Peyer's patch (tissue), 4 donors: Measurements from ENCODE around the gene TAF1B. TPM values are rescaled to one million over a fixed set of nuclear protein-coding genes. Genes with fewer than 3 reads are reported as not detected.

ENCODE experiments used
- DNase-seq, 3 donors: peaks; one replicate each; pipeline ENCODE4 v3.0.0-alpha.2; 2017 to 2019
- H3K27ac ChIP-seq, 4 donors: fragments of 200-600 bp; sonication (generic); one replicate each; pipeline ENCODE4 v1.5.1; 2016 to 2019
- H3K27me3 ChIP-seq, 2 donors: fragments of 200-600 bp; sonication (generic); one replicate each; pipeline ENCODE4 v1.5.1; 2019
- H3K36me3 ChIP-seq, 3 donors: fragments of 200-600 bp; sonication (generic); one replicate each; pipeline ENCODE4 v1.5.1; 2016 to 2019
- H3K4me1 ChIP-seq, 4 donors: fragments of 200-600 bp; sonication (generic); one replicate each; pipeline ENCODE4 v1.5.1; 2016 to 2019
- H3K4me3 ChIP-seq, 4 donors: fragments of 200-600 bp; sonication (generic); 1 replicate in 3 of 4; 2 replicates in 1 of 4; pipeline ENCODE4 v1.5.1; 2016 to 2019; ENCODE audit warnings: mild to moderate bottlenecking in 1 of 4
- H3K9me3 ChIP-seq, 4 donors: fragments of 200-600 bp; sonication (generic); one replicate each; pipeline ENCODE4 v1.5.1; 2016 to 2019; ENCODE audit warnings: mild to moderate bottlenecking in 1 of 4
- POLR2A ChIP-seq, 2 donors: fragments of 450-650 bp; IDR thresholded peaks; one replicate each; pipeline ENCODE4 v1.5.1; 2017; ENCODE audit warnings: antibody characterized with exemption in 2 of 2, mild to moderate bottlenecking in 2 of 2, moderate library complexity in 2 of 2
- total RNA-seq, 4 donors: library from RNA; depleted of rRNA; stranded (reverse); fragments of >200 nt; gene quantifications; one replicate each; pipeline ENCODE4 v1.1.0, GENCODE V29; 2016
- TF ChIP-seq, protein P1 (sequence below), 6 experiments: fragments of 450-650 bp in 4 of 6; fragments of 200-600 bp in 2 of 6; sonication (generic) in 1 of 6; IDR thresholded peaks; one replicate each; pipeline ENCODE4 v1.5.1; 2017 to 2019; ENCODE audit warnings: antibody characterized with exemption in 6 of 6, mild to moderate bottlenecking in 3 of 6, moderate library complexity in 1 of 6

The TAF1B gene
- total RNA-seq, 4 donors from 2014 or later, result 8.6 to 33.0 (median 12.5) TPM

- Histone ChIP-seq H3K9me3 (no peaks in the 10 kb centered on the region), H3K4me1 (no peaks in the 10 kb centered on the region), H3K27me3 (no peaks in the 10 kb centered on the region), H3K27ac (no peak overlapping the region), H3K4me3 (no peak overlapping the region), H3K36me3 (no peaks in the 10 kb centered on the region)
- TF ChIP-seq POLR2A (IDR thresholded peaks at IDR 0.05), result no peak
- TF ChIP-seq, protein P1, sequence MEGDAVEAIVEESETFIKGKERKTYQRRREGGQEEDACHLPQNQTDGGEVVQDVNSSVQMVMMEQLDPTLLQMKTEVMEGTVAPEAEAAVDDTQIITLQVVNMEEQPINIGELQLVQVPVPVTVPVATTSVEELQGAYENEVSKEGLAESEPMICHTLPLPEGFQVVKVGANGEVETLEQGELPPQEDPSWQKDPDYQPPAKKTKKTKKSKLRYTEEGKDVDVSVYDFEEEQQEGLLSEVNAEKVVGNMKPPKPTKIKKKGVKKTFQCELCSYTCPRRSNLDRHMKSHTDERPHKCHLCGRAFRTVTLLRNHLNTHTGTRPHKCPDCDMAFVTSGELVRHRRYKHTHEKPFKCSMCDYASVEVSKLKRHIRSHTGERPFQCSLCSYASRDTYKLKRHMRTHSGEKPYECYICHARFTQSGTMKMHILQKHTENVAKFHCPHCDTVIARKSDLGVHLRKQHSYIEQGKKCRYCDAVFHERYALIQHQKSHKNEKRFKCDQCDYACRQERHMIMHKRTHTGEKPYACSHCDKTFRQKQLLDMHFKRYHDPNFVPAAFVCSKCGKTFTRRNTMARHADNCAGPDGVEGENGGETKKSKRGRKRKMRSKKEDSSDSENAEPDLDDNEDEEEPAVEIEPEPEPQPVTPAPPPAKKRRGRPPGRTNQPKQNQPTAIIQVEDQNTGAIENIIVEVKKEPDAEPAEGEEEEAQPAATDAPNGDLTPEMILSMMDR (IDR thresholded peaks at IDR 0.05), result no peak
- DNase-seq, result peak in 1 of 3 donors; percentile 33
These were observed 23.0 kb upstream of the TAF1B start for GRCh38 chr2:9820020-9820973.

DNA sequence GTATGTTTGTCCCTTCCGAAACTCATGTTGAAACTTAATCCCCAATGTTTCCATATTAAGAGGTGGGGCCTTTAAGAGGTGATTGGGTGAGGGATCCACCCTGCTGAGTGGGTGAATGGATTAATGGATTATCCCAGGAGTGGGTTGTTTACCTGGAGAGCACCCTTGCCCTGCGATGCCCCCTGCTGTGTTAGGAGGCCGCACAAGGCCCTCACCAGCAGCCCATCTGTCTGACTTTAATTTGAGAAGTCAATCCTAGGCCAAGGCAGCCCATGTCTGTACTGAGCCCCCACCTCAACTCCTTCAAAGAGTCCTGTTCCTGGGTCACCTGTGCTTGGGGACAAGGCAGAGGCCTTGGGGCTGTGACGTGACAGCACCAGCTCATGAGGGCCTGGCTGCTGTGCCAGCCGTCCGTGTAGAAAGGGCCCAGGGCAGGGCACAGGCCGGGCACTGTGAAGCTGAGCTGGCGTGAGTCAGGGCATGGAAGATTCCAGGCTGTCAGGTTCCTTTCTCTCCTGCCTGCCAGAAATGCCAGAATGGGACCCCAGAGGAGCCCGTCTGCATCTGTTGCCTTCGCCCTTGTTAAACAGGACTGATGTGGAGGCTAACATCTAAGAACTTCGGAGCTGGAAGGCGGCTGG, 21.3 kb upstream of the TAF1B start:
- H3K27me3 ChIP-seq, result no peaks in the 10 kb centered on the region
- peak in 1 of 3 donors; percentile 34 for DNase-seq
- H3K27ac ChIP-seq, result no peak overlapping the region
- no peaks in the 10 kb centered on the region for H3K9me3 ChIP-seq
- no peak overlapping the region for H3K4me3 ChIP-seq
- no peak for TF ChIP-seq POLR2A (IDR thresholded peaks at IDR 0.05)
- TF ChIP-seq, protein P1 (IDR thresholded peaks at IDR 0.05), result no peak
- no peaks in the 10 kb centered on the region for H3K4me1 ChIP-seq
- no peaks in the 10 kb centered on the region for H3K36me3 ChIP-seq

- Histone ChIP-seq H3K4me3 (no peak overlapping the region), H3K27me3 (no peaks in the 10 kb centered on the region), H3K9me3 (no peaks in the 10 kb centered on the region), H3K4me1 (no peaks in the 10 kb centered on the region), H3K27ac (no peak overlapping the region), H3K36me3 (no peaks in the 10 kb centered on the region)
- DNase-seq, result no peak
- TF ChIP-seq, protein P1 (IDR thresholded peaks at IDR 0.05), result no peak
- no peak for TF ChIP-seq POLR2A (IDR thresholded peaks at IDR 0.05)
These were observed 18.8 kb upstream of the TAF1B start for GRCh38 chr2:9824441-9824840.

DNA sequence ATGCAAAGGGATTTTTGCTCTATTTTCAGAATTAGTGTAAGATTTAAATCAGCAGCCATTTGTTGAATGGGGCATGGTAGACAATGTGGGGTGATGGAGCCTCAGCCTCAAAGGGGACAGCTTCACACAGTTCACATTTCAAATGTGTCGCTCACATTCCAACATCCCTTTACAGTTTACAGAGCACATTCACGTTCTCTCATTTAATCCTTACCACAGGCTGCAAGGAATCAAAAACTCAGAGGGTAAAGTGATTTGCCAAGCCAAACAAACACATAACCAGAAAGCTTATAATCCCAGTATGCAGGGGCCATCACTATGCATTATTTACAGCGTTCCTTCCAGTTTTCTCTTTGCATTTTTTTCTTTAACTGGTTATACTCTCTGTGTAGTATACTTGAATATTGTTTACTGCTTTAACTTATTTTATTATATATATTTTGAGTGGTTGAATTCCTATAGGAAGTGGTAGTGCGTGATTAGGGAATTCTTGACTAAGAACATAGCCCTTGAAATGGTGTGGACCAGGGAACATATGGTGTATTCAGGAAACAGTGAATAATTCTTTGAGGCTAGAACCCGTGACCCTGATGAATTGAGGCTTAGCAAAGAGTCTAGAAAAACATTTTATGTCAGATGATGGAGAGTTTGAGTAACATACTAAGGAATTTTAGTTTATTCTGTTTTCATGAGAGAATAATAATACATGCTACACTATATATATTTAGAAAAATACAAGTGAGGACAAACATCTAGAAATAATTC, 18.1 kb upstream of the TAF1B start:
- H3K36me3 ChIP-seq, result no peaks in the 10 kb centered on the region
- H3K27me3 ChIP-seq, result no peaks in the 10 kb centered on the region
- H3K9me3 ChIP-seq, result no peaks in the 10 kb centered on the region
- TF ChIP-seq, protein P1 (IDR thresholded peaks at IDR 0.05), result no peak
- no peak for TF ChIP-seq POLR2A (IDR thresholded peaks at IDR 0.05)
- no peak overlapping the region for H3K27ac ChIP-seq
- no peaks in the 10 kb centered on the region for H3K4me1 ChIP-seq
- H3K4me3 ChIP-seq, result no peak overlapping the region
- no peak for DNase-seq

DNA sequence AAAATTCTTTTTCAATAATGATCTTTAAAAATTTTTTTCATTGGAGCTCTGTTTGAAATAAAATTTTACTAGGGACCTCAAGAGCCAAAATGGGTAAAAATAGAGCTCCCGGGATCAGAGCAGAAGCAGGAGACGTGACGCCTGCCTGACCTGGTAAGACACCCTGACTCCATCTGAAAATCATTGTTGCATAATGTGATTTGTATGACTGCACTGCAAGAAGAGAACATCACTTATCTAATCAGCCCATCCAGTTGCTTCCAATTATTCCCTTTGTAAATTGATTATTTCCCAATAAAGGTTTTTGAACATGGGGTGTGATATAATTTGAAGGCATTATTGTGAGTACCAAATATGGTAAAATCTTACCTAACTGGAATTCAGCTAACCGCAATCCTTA, 17.1 kb upstream of the TAF1B start:
- TF ChIP-seq, protein P1 (IDR thresholded peaks at IDR 0.05), result no peak
- TF ChIP-seq POLR2A (IDR thresholded peaks at IDR 0.05), result no peak
- H3K9me3 ChIP-seq, result no peaks in the 10 kb centered on the region
- H3K27me3 ChIP-seq, result no peaks in the 10 kb centered on the region
- no peak overlapping the region for H3K4me3 ChIP-seq
- no peak for DNase-seq
- no peaks in the 10 kb centered on the region for H3K36me3 ChIP-seq
- no peak overlapping the region for H3K27ac ChIP-seq
- no peaks in the 10 kb centered on the region for H3K4me1 ChIP-seq
